Breast epithelium (tissue), 4 donors: ENCODE measurements around the gene OTUD1. TPM values are rescaled to one million over a fixed set of nuclear protein-coding genes. Genes with fewer than 3 reads are reported as not detected.

Experiments used
- DNase-seq, 2 donors: peaks; one replicate each; pipeline ENCODE4 v3.0.0-alpha.2; 2019; ENCODE audit warnings: low spot score in 2 of 2
- H3K27ac ChIP-seq, 2 donors: fragments of 200-600 bp; sonication (generic) in 1 of 2; one replicate each; pipeline ENCODE4 v1.5.1; 2016 to 2019; ENCODE audit warnings: mild to moderate bottlenecking in 1 of 2
- H3K27me3 ChIP-seq, 2 donors: fragments of 200-600 bp; sonication (generic) in 1 of 2; one replicate each; pipeline versions ENCODE4 v1.5.1 to v1.6.0; 2017 to 2019; ENCODE audit warnings: control low read depth in 1 of 2, mild to moderate bottlenecking in 1 of 2
- H3K36me3 ChIP-seq: fragments of 200-600 bp; one replicate; pipeline ENCODE4 v1.5.1; 2019
- H3K4me1 ChIP-seq, 2 donors: fragments of 200-600 bp; sonication (generic); one replicate each; pipeline ENCODE4 v1.5.1; 2016 to 2019; ENCODE audit warnings: control low read depth in 1 of 2
- H3K4me3 ChIP-seq, 3 donors: fragments of 200-600 bp; sonication (generic); 1 replicate in 2 of 3; 2 replicates in 1 of 3; pipeline ENCODE4 v1.5.1; 2016 to 2019; ENCODE audit warnings: mild to moderate bottlenecking in 3 of 3, moderate library complexity in 2 of 3
- H3K9me3 ChIP-seq, 2 donors: fragments of 200-600 bp; sonication (generic) in 1 of 2; one replicate each; pipeline ENCODE4 v1.5.1; 2016 to 2019; ENCODE audit warnings: control low read depth in 1 of 2
- POLR2A ChIP-seq: fragments of 450-650 bp; IDR thresholded peaks from one replicate; pipeline ENCODE4 v1.6.1; 2016; ENCODE audit warnings: antibody characterized with exemption, mild to moderate bottlenecking, moderate library complexity
- POLR2AphosphoS5 ChIP-seq, 3 donors: sonication (generic); formaldehyde crosslinking; IDR thresholded peaks; one replicate each; pipeline ENCODE4 v1.6.1; 2017; ENCODE audit warnings: antibody characterized with exemption in 3 of 3
- intact Hi-C: fragments of 100-400 bp; cut with DNase I; formaldehyde crosslinking; loops from one replicate; pipeline ENCODE4 v1.15.1; 2023; ENCODE audit warnings: low total_unique reads
- total RNA-seq, 3 donors: library from RNA; depleted of rRNA; stranded (reverse); fragments of >200 nt; gene quantifications; one replicate each; pipeline ENCODE4 v1.1.0, GENCODE V29; 2016
- TF ChIP-seq, protein P1 (sequence below), 3 donors: fragments of 450-650 bp; IDR thresholded peaks; one replicate each; pipeline ENCODE4 v1.5.1; 2016 to 2017; ENCODE audit warnings: antibody characterized with exemption in 3 of 3, mild to moderate bottlenecking in 3 of 3, moderate library complexity in 3 of 3

Gene OTUD1
- total RNA-seq, 3 donors from 2014 or later = 8.8 to 20.2 (median 15.7) TPM

- Histone ChIP-seq H3K36me3 (no peaks in the 10 kb centered on the region), H3K9me3 (no peaks in the 10 kb centered on the region), H3K4me3 (no peak overlapping the region), H3K27me3 (no peaks in the 10 kb centered on the region), H3K4me1 (no peaks in the 10 kb centered on the region), H3K27ac (no peak overlapping the region)
- intact Hi-C loops = loop anchor here (1.0 kb wide), 1 partner anchor 19 kb away; no protein-coding TSS in a partner anchor
- DNase-seq = no peak
- TF ChIP-seq, protein P1, sequence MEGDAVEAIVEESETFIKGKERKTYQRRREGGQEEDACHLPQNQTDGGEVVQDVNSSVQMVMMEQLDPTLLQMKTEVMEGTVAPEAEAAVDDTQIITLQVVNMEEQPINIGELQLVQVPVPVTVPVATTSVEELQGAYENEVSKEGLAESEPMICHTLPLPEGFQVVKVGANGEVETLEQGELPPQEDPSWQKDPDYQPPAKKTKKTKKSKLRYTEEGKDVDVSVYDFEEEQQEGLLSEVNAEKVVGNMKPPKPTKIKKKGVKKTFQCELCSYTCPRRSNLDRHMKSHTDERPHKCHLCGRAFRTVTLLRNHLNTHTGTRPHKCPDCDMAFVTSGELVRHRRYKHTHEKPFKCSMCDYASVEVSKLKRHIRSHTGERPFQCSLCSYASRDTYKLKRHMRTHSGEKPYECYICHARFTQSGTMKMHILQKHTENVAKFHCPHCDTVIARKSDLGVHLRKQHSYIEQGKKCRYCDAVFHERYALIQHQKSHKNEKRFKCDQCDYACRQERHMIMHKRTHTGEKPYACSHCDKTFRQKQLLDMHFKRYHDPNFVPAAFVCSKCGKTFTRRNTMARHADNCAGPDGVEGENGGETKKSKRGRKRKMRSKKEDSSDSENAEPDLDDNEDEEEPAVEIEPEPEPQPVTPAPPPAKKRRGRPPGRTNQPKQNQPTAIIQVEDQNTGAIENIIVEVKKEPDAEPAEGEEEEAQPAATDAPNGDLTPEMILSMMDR (IDR thresholded peaks at IDR 0.05) = no peak
- TF ChIP-seq POLR2AphosphoS5 (IDR thresholded peaks at IDR 0.05) (no peak), POLR2A (no peak)
Measured at GRCh38 chr10:23472181-23472580, 33.3 kb downstream of the OTUD1 start.

DNA sequence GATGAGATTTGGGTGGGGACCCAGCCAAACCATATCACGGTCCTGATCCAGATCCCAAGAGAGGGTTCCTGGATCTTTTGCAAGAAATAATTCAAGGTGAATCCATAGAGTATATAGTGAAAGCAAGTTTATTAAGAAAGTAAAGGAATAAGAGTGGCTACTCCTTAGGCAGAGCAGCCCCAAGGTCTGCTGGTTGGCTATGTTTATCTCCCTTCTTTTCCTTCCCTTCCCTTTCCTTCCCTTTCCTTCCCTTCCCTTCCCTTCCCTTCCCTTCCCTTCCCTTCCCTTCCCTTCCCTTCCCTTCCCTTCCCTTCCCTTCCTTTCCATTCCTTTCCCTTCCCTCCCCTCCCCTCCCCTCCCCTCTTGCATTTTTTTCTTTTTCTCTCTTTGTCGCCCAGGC, 35.2 kb downstream of the OTUD1 start:
- Histone ChIP-seq H3K27ac (no peak overlapping the region), H3K27me3 (no peaks in the 10 kb centered on the region), H3K4me3 (no peak overlapping the region), H3K4me1 (no peaks in the 10 kb centered on the region), H3K9me3 (no peaks in the 10 kb centered on the region), H3K36me3 (no peaks in the 10 kb centered on the region)
- intact Hi-C loops = no loop called here
- no peak for TF ChIP-seq POLR2AphosphoS5 (IDR thresholded peaks at IDR 0.05)
- no peak for TF ChIP-seq POLR2A
- TF ChIP-seq, protein P1 (IDR thresholded peaks at IDR 0.05) = no peak
- DNase-seq = no peak

GRCh38 chr10:23474626-23475025, 35.8 kb downstream of the OTUD1 start:
- Histone ChIP-seq H3K36me3 (no peaks in the 10 kb centered on the region), H3K27me3 (no peaks in the 10 kb centered on the region), H3K4me3 (no peak overlapping the region), H3K27ac (no peak overlapping the region), H3K9me3 (no peaks in the 10 kb centered on the region), H3K4me1 (no peaks in the 10 kb centered on the region)
- DNase-seq = no peak
- TF ChIP-seq POLR2A = no peak
- TF ChIP-seq POLR2AphosphoS5 (IDR thresholded peaks at IDR 0.05) = no peak
- TF ChIP-seq, protein P1 (IDR thresholded peaks at IDR 0.05) = no peak
- intact Hi-C loops = no loop called here

- Histone ChIP-seq H3K4me3 (no peak overlapping the region), H3K27ac (no peak overlapping the region), H3K36me3 (no peaks in the 10 kb centered on the region), H3K4me1 (no peaks in the 10 kb centered on the region), H3K27me3 (no peaks in the 10 kb centered on the region), H3K9me3 (no peaks in the 10 kb centered on the region)
- DNase-seq = no peak
- no peak for TF ChIP-seq POLR2A
- no peak for TF ChIP-seq POLR2AphosphoS5 (IDR thresholded peaks at IDR 0.05)
- TF ChIP-seq, protein P1 (IDR thresholded peaks at IDR 0.05) = no peak
- intact Hi-C loops = no loop called here
Measured at GRCh38 chr10:23478570-23478969, 39.7 kb downstream of the OTUD1 start.

DNA sequence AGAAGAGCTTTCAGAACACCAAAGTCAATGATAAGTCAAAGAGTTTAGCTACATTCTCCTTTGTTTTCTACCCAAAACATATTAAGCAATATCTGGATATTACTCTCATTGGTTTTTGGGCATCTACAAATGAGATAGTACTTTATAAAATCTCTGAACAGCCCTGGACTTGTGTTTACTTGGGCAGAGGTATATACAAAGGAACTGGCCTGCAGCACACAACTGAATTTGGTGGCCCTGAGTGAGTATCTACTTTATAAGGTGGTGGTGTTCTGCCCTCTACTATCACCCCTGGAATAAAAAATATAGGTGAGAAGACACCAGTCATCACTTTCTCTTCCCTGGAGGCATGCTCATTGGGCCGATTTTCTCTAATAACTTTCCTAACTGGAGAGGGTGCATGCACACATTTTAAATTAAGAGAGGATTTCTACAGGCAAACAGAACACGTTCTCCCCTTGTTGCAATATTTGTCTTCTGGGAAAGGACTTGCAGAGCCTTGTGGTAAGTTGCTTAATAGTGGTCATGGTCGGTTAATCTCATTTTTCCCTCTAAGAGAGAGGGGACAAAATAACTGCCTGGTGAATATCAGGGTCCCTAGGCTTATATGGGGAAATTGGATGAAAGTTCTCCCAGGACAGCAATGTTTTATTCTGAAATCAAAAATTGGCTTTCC, 41.1 kb downstream of the OTUD1 start:
- no peaks in the 10 kb centered on the region for H3K9me3 ChIP-seq
- H3K4me3 ChIP-seq = no peak overlapping the region
- H3K27me3 ChIP-seq = no peaks in the 10 kb centered on the region
- H3K27ac ChIP-seq = no peak overlapping the region
- H3K4me1 ChIP-seq = no peaks in the 10 kb centered on the region
- no peak for DNase-seq
- TF ChIP-seq POLR2A = no peak
- intact Hi-C loops = no loop called here
- no peaks in the 10 kb centered on the region for H3K36me3 ChIP-seq
